GM19239 (cell line): ENCODE measurements around the gene FBRS.
A peak's percentile ranks its signal among the peaks of the same experiment; 100 is the strongest.

Experiments
- DNase-seq: peaks from one replicate; pipeline ENCODE4 v3.0.0; 2011; ENCODE audit warnings: low spot score; ENCODE audit not compliant: insufficient read length
- FAIRE-seq: peaks from 2 replicates; lab custom pipeline; 2011; peaks lifted over from hg19 to GRCh38; lab: Jason Lieb, UNC

The FBRS gene

DNA sequence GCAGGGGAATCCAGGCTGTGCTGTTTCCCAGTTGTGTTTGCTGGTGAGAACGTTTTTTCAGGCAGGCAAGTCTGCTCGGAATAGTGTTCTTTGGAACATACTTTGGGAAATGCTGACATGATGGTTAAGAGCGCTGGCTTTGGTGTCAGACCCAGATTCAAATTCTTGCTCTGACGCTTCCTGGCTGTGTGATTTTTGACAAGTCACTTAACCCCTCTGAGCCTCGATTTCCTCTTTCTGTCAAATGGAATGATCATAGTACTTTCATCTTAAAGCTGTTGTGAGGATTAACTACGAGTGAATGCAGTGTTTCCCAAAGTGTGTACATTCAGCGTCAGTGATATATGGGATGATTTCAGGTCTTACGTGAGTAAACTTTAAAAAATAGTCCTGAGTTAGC lies 4.8 kb downstream of the FBRS start:
- no peak for DNase-seq
- FAIRE-seq: no peak

GRCh38 chr16:30663820-30664219 lies 5.6 kb downstream of the FBRS start:
- FAIRE-seq (no peak), DNase-seq (no peak)

- no peak for FAIRE-seq
Observed at GRCh38 chr16:30664616-30665109, 6.4 kb downstream of the FBRS start.

DNA sequence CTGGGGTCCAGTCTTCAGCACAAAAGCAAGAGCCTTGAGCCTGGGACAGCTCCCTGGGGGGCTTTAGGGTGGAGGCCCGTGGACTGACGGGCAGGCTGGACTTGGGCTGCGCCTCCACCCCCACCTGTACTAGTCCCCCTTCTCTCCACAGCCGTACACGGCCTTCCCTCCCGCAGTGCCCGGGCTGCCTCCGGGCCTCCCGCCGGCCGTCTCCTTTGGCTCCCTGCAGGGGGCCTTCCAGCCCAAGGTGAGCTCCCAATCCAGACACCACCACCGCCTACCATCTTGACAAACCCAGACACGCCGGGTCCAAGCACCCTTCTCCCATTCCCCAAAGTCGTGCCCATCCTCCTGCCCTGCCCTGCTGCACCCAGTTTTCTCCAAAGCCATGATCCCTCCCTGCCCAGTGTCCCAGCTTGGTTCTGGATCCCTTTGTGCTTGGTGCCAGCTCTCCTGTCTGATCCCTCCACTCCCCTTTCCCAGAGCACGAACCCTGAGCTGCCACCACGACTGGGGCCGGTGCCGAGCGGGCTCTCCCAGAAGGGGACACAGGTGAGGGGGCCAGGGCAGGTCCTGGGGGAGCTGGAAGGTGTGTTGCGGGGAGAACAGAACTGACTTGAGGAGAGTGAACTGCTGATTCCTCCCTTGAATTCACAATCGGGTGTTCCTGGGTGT lies 7.1 kb downstream of the FBRS start:
- DNase-seq (no peak), FAIRE-seq (no peak)

More at GRCh38 chr16:30664616-30665109, 6.4 kb downstream of the FBRS start:
- DNase-seq: no peak

- DNase-seq: no peak
- no peak for FAIRE-seq
Observed at GRCh38 chr16:30665830-30666190, 7.6 kb downstream of the FBRS start.

GRCh38 chr16:30666681-30667080 lies 8.4 kb downstream of the FBRS start:
- FAIRE-seq (no peak), DNase-seq (no peak)

DNA sequence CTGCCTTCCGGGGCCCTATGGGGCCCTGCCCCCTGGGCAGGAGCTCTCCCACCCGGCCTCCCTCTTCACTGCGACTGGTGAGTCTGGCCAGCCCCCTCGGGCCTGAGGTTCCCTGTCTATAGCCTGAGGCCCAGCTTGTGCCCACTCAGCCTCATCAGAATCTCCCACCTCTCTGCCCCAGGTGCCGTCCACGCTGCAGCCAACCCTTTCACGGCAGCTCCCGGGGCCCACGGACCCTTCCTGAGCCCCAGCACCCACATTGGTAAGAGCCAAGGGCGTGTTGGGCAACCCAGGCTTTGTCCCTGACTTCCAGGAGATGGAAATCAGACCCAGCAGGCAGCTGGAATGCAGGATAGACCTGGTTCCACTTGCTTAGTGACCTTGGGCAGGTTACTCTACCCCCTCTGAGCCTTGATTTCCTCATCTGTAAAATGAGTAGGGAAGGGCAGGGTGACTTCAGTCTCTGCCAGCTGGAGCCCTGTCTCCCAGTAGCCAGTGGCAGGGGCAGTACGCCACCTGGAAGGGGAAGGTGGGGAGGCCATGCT lies 9.2 kb downstream of the FBRS start:
- FAIRE-seq: no peak
- no peak for DNase-seq

DNA sequence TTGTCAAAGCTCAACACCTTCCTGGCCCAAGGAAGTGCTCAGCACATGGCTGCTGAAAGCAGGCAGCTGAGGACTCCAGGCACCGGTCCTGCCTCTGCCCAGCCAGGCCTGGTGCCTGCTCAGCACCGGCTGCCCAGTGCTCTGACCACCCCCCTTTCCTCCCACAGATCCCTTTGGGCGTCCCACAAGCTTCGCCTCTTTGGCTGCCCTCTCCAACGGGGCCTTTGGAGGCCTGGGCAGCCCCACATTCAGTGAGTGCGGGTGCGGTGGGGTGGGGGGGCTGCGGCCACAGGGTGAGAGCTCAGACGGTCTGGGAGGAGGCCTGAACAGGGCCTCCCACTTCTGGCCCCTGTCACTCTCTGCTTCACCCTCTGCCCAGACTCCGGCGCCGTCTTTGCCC lies 10.2 kb downstream of the FBRS start:
- DNase-seq: no peak
- FAIRE-seq: no peak

GRCh38 chr16:30669026-30669902 lies 11.0 kb downstream of the FBRS start:
- no peak for DNase-seq
- FAIRE-seq: no peak

GRCh38 chr16:30669903-30670824 lies 11.9 kb downstream of the FBRS start:
- FAIRE-seq (no peak), DNase-seq (no peak)

DNA sequence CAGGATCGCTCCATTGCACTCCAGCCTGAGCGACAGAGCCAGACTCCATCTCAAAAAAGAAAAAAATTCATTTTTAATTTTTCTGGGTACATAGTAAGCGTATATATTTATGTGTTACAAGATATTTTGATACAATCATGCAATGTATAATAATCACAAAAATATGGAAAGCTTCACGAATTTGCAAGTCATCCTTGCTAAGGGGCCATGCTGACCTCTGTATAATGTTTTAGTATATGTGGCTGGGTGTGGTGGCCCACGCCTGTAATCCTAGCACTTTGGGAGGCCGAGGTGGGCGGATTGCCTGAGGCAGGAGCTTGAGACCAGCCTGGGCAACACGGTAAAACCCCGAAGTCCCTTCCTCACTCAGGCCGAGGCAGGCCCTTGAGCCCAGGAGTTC lies 16.9 kb downstream of the FBRS start:
- FAIRE-seq: no peak
- no peak for DNase-seq

GRCh38 chr16:30677931-30678585 lies 19.8 kb downstream of the FBRS start:
- DNase-seq (no peak), FAIRE-seq (no peak)

GRCh38 chr16:30678586-30678970 lies 20.3 kb downstream of the FBRS start:
- peak; percentile 11 for FAIRE-seq

GRCh38 chr16:30680326-30680725 lies 22.1 kb downstream of the FBRS start:
- DNase-seq (no peak), FAIRE-seq (no peak)

More at GRCh38 chr16:30678586-30678970, 20.3 kb downstream of the FBRS start:
- DNase-seq: no peak

DNA sequence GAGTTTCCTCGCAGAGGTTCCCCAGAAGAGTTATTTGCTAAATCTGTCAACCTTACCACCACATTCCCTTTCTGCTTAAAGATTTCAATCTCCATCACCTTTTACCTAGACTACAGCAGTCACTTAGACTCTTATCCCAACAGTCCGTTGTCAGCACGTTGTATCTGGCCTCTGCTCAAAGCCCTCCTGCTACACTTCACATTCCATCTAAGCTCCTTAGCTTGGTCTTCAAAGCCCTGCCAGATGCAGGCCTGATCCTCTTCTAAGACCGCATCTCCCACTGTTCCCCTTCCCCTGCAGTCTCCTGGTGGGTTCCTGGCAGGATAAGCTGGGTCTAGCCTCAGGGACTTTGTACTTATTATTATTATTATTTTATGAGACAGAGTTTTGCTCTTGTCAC lies 30.5 kb downstream of the FBRS start:
- no peak for FAIRE-seq
- no peak for DNase-seq

- FAIRE-seq: no peak
Observed at GRCh38 chr16:30691907-30692306, 33.7 kb downstream of the FBRS start.

GRCh38 chr16:30692396-30693064 lies 34.3 kb downstream of the FBRS start:
- no peak for FAIRE-seq
- DNase-seq: no peak

More at GRCh38 chr16:30691907-30692306, 33.7 kb downstream of the FBRS start:
- no peak for DNase-seq

DNA sequence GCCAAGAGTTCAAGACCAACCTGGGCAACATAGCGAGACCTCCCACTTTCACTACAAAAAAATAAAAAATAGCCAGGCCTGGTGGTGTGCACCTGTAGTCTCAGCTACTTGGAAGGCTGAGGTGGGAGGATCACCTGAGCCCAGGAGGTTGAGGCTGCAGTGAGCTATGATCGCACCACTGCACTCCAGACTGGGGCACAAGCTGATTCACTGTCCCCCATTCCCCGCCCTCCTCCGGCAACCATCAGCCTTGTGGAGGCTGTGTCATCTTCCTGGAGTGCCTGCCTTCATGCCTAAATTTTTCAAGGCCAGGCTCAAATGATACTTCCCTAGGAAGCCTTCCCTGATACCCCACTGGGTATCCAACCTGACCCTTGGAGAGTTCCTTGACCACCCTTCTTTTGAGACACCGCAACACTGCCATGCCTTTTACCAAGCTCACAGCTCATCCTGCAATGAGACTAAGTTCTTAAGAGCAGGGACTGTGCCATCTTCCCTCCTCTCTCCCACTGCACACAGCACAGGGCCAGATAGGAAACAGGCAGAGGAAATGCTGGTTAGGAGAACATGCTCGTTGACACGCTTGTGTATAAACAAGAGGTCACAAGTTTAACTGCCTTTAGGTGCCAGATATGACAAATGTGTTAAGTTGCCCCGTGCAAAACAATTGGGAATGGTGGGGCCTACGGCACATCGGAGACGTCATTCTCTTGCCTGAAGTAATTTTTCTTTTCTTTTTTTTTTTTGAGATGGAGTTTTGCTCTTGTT lies 36.9 kb downstream of the FBRS start:
- FAIRE-seq (no peak), DNase-seq (no peak)
